Measurements from ENCODE around the gene STK16.

The STK16 gene

GRCh38 chr2:219223831-219224610 lies 21.3 kb upstream of the STK16 start:
- Histone ChIP-seq H3K4me1 (ENCODE audit: control insufficient read depth in 1 of 2, insufficient read depth in 2 of 2, low read length in 2 of 2) (peaks cover 24 to 26% of the 10 kb centered on the region in 2 donors), H3K4me3 (ENCODE audit: low read depth in 1 of 2, low read length in 2 of 2) (no peak overlapping the region), H3K27ac (ENCODE audit: low read depth, low read length) (no peak overlapping the region), H3K9ac (ENCODE audit: low read depth in 1 of 2, low read length in 2 of 2) (no peak overlapping the region), H3K9me3 (ENCODE audit: control insufficient read depth in 1 of 2, low read length in 2 of 2) (no peaks in the 10 kb centered on the region), H3K36me3 (ENCODE audit: control insufficient read depth in 1 of 2, insufficient read depth in 2 of 2, low read length in 2 of 2) (peaks cover 57 to 71% of the 10 kb centered on the region in 2 donors), H3K27me3 (ENCODE audit: control insufficient read depth in 1 of 2, insufficient read depth in 2 of 2, low read length in 2 of 2) (no peaks in the 10 kb centered on the region)

DNA sequence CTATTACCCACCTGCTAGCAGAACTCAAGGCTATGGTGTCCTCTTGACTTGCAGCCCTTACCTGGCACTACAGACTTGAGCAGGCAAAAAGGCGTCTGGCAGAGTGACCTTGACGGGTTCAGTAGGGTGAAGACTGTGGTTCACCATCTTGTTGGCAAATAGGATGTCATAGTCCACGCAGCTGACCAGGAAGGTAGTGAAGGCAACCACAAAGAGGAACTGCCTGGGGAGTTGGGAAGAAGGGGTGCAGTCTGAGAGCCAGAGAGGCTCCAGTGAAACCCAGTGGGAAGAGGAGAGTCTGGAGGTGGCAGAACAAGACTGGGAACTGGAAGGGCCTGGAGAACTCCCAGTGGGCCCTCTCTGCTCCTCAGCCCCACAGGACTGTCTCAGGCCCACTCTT lies 19.9 kb upstream of the STK16 start:
- Histone ChIP-seq H3K9ac (ENCODE audit: low read depth in 1 of 2, low read length in 2 of 2) (no peak overlapping the region), H3K27me3 (ENCODE audit: control insufficient read depth in 1 of 2, insufficient read depth in 2 of 2, low read length in 2 of 2) (no peaks in the 10 kb centered on the region), H3K4me3 (ENCODE audit: low read depth in 1 of 2, low read length in 2 of 2) (no peak overlapping the region), H3K9me3 (ENCODE audit: control insufficient read depth in 1 of 2, low read length in 2 of 2) (no peaks in the 10 kb centered on the region), H3K36me3 (ENCODE audit: control insufficient read depth in 1 of 2, insufficient read depth in 2 of 2, low read length in 2 of 2) (peaks cover 52 to 61% of the 10 kb centered on the region in 2 donors), H3K4me1 (ENCODE audit: control insufficient read depth in 1 of 2, insufficient read depth in 2 of 2, low read length in 2 of 2) (peaks cover 17 to 18% of the 10 kb centered on the region in 2 donors), H3K27ac (ENCODE audit: low read depth, low read length) (no peak overlapping the region)

DNA sequence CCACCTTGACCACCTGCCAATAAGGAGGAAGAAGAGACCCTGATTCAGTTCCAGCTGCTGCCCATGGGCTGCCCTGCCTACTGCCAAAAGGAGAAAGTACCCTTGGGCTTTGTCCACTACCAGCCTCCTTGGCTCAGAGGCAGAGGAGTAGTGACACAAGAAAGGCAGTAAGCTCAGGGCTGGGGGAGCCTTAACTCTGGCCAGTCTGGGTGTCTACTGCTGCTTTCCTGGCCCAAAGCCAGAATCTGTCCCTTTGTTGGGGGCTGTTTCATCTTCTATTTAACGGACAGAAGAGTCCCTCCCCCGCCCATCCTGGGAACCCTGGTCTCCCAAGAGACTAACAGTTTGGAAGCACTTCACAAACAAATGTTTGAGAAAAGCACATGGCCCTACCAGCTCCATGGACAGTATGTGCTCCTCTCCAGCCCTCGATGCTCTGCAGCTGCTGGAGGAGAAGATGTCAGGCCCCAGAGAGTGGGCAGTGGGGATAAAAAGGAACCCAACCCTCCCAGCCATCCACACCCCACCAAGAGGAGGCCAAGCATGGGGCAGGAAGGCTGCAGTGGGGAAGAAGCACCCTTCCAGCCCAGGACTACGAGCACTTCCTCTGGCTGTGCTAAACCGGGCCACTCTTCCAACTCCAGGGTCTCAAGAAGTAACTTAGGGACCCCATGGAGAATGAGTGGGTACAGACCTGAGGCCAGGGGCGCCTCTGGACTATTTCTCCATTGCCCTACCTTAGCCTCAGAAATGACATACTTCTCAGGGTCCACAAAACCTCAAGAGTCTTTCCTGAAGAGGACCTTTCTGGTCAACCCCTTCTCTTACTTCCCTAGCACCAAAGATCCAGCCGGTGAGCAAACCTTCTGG lies 17.0 kb upstream of the STK16 start:
- Histone ChIP-seq H3K4me3 (ENCODE audit: low read depth in 1 of 2, low read length in 2 of 2) (peak overlapping the region; percentile 89 to 93), H3K27ac (ENCODE audit: low read depth, low read length) (no peak overlapping the region), H3K27me3 (ENCODE audit: control insufficient read depth in 1 of 2, insufficient read depth in 2 of 2, low read length in 2 of 2) (no peaks in the 10 kb centered on the region), H3K9me3 (ENCODE audit: control insufficient read depth in 1 of 2, low read length in 2 of 2) (no peaks in the 10 kb centered on the region), H3K36me3 (ENCODE audit: control insufficient read depth in 1 of 2, insufficient read depth in 2 of 2, low read length in 2 of 2) (peaks cover 46 to 50% of the 10 kb centered on the region in 2 donors), H3K4me1 (ENCODE audit: control insufficient read depth in 1 of 2, insufficient read depth in 2 of 2, low read length in 2 of 2) (peaks cover 24 to 26% of the 10 kb centered on the region in 2 donors), H3K9ac (ENCODE audit: low read depth in 1 of 2, low read length in 2 of 2) (peak overlapping the region; percentile 92)

DNA sequence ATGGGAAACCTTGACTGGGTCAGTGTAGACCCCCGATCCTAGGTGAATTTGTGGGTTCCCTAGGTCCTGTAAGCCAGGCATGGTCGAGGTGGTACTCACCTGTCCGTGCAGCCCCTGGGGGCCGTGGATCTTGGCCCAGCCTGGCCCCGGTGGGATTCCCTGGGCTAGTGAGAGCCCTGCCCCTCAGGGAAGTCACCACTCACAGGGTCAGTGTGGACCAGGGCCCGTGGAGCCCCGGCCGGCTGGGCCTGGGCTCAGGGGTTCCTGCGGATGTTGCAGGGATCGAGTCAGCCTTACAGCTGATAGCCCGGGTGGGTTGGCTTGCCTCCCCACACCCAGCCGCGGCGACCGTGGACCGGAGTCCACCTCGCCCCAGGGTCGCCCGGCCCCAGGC lies 16.4 kb upstream of the STK16 start:
- Histone ChIP-seq H3K27me3 (ENCODE audit: control insufficient read depth in 1 of 2, insufficient read depth in 2 of 2, low read length in 2 of 2) (no peaks in the 10 kb centered on the region), H3K4me3 (ENCODE audit: low read depth in 1 of 2, low read length in 2 of 2) (peak overlapping the region; percentile 89 to 93), H3K27ac (ENCODE audit: low read depth, low read length) (peak overlapping the region; percentile 94), H3K9ac (ENCODE audit: low read depth in 1 of 2, low read length in 2 of 2) (peak overlapping the region; percentile 92), H3K4me1 (ENCODE audit: control insufficient read depth in 1 of 2, insufficient read depth in 2 of 2, low read length in 2 of 2) (peaks cover 24 to 26% of the 10 kb centered on the region in 2 donors), H3K36me3 (ENCODE audit: control insufficient read depth in 1 of 2, insufficient read depth in 2 of 2, low read length in 2 of 2) (peaks cover 46 to 50% of the 10 kb centered on the region in 2 donors), H3K9me3 (ENCODE audit: control insufficient read depth in 1 of 2, low read length in 2 of 2) (no peaks in the 10 kb centered on the region)

- peaks cover 46 to 50% of the 10 kb centered on the region in 2 donors for H3K36me3 ChIP-seq (ENCODE audit: control insufficient read depth in 1 of 2, insufficient read depth in 2 of 2, low read length in 2 of 2)
- no peaks in the 10 kb centered on the region for H3K9me3 ChIP-seq (ENCODE audit: control insufficient read depth in 1 of 2, low read length in 2 of 2)
- H3K27me3 ChIP-seq (ENCODE audit: control insufficient read depth in 1 of 2, insufficient read depth in 2 of 2, low read length in 2 of 2): no peaks in the 10 kb centered on the region
- peak within 1 kb of the TSS; percentile 94 for H3K27ac ChIP-seq (ENCODE audit: low read depth, low read length)
- peaks cover 24 to 26% of the 10 kb centered on the region in 2 donors for H3K4me1 ChIP-seq (ENCODE audit: control insufficient read depth in 1 of 2, insufficient read depth in 2 of 2, low read length in 2 of 2)
- H3K9ac ChIP-seq (ENCODE audit: low read depth in 1 of 2, low read length in 2 of 2): peak within 1 kb of the TSS; percentile 92
- peak within 1 kb of the TSS; percentile 93 to 98 for H3K4me3 ChIP-seq (ENCODE audit: low read depth in 1 of 2, low read length in 2 of 2)
These were observed 15.8 kb upstream of the STK16 start, which contains the start of the genes ANKZF1 and ATG9A for GRCh38 chr2:219229305-219230058. TSS of gene ANKZF1 (plus strand) at chr2:219229806. CDS start at chr2:219230258, 452 bp downstream. TSS of gene ATG9A (minus strand) at chr2:219229636. CDS start at chr2:219228024, 1,612 bp downstream.

GRCh38 chr2:219230059-219230540 lies 15.2 kb upstream of the STK16 start:
- no peaks in the 10 kb centered on the region for H3K9me3 ChIP-seq (ENCODE audit: control insufficient read depth in 1 of 2, low read length in 2 of 2)
- peak overlapping the region; percentile 93 to 98 for H3K4me3 ChIP-seq (ENCODE audit: low read depth in 1 of 2, low read length in 2 of 2)
- H3K9ac ChIP-seq (ENCODE audit: low read depth in 1 of 2, low read length in 2 of 2): peak overlapping the region; percentile 86 to 88
- peaks cover 40 to 50% of the 10 kb centered on the region in 2 donors for H3K36me3 ChIP-seq (ENCODE audit: control insufficient read depth in 1 of 2, insufficient read depth in 2 of 2, low read length in 2 of 2)
- peak overlapping the region; percentile 86 for H3K27ac ChIP-seq (ENCODE audit: low read depth, low read length)
- H3K4me1 ChIP-seq (ENCODE audit: control insufficient read depth in 1 of 2, insufficient read depth in 2 of 2, low read length in 2 of 2): peaks cover 24 to 26% of the 10 kb centered on the region in 2 donors
- H3K27me3 ChIP-seq (ENCODE audit: control insufficient read depth in 1 of 2, insufficient read depth in 2 of 2, low read length in 2 of 2): no peaks in the 10 kb centered on the region

- Histone ChIP-seq H3K36me3 (ENCODE audit: control insufficient read depth in 1 of 2, insufficient read depth in 2 of 2, low read length in 2 of 2) (peaks cover 42 to 65% of the 10 kb centered on the region in 2 donors), H3K4me1 (ENCODE audit: control insufficient read depth in 1 of 2, insufficient read depth in 2 of 2, low read length in 2 of 2) (peaks cover 10 to 12% of the 10 kb centered on the region in 2 donors), H3K9me3 (ENCODE audit: control insufficient read depth in 1 of 2, low read length in 2 of 2) (no peaks in the 10 kb centered on the region), H3K9ac (ENCODE audit: low read depth in 1 of 2, low read length in 2 of 2) (no peak overlapping the region), H3K4me3 (ENCODE audit: low read depth in 1 of 2, low read length in 2 of 2) (no peak overlapping the region), H3K27me3 (ENCODE audit: control insufficient read depth in 1 of 2, insufficient read depth in 2 of 2, low read length in 2 of 2) (no peaks in the 10 kb centered on the region), H3K27ac (ENCODE audit: low read depth, low read length) (no peak overlapping the region)
These were observed 10.9 kb upstream of the STK16 start for GRCh38 chr2:219234331-219234730.

DNA sequence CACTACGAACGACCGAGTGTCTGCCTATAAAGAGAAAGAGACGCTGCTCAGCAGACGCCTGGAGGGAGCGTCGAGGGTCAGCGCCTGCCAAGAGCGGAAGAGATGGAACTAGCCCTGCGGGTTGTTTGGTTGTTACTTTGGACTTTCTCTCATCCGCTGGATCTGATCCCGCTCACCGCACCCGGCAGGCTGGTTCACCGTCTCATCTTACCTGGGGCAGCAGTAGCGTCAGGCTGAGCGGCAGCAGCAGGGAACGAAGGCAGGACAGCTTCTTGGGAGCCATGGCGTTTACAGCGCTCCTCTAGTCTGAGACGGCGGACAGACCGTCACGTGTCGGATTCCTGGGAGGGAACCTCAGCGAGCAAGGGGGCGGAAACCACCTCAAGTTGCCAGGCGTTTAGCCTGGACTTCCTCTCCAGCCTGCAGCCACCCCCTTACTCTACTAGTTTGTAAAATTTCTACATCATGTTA lies 2.0 kb upstream of the STK16 start:
- Histone ChIP-seq H3K27me3 (ENCODE audit: control insufficient read depth in 1 of 2, insufficient read depth in 2 of 2, low read length in 2 of 2) (no peaks in the 10 kb centered on the region), H3K36me3 (ENCODE audit: control insufficient read depth in 1 of 2, insufficient read depth in 2 of 2, low read length in 2 of 2) (peaks cover 7 to 15% of the 10 kb centered on the region in 2 donors), H3K9me3 (ENCODE audit: control insufficient read depth in 1 of 2, low read length in 2 of 2) (no peaks in the 10 kb centered on the region), H3K27ac (ENCODE audit: low read depth, low read length) (no peak overlapping the region), H3K4me3 (ENCODE audit: low read depth in 1 of 2, low read length in 2 of 2) (peak overlapping the region; percentile 50 to 59), H3K4me1 (ENCODE audit: control insufficient read depth in 1 of 2, insufficient read depth in 2 of 2, low read length in 2 of 2) (peaks cover 40% of the 10 kb centered on the region in 2 donors), H3K9ac (ENCODE audit: low read depth in 1 of 2, low read length in 2 of 2) (peak overlapping the region in 1 of 2 donors; percentile 33)

DNA sequence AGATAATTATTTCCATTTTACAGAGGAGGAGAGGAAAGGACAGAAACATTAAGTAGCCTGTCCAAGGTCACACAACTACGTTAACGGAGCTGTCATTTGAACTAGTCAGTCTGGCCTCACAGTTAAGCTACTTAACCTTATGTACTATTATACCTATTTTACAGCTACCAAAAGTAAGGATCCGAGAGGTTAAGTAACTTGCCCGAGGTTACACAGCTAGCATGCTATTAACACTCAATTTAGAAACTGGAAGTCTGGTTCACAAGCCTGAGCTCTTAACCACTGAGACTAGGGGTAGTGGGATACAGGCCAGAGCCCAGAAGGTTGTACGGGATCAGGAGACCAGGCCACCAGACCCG lies 511 bp upstream of the STK16 start:
- peaks cover 7 to 15% of the 10 kb centered on the region in 2 donors for H3K36me3 ChIP-seq (ENCODE audit: control insufficient read depth in 1 of 2, insufficient read depth in 2 of 2, low read length in 2 of 2)
- H3K9ac ChIP-seq (ENCODE audit: low read depth in 1 of 2, low read length in 2 of 2): peak overlapping the region; percentile 68 to 95
- H3K27me3 ChIP-seq (ENCODE audit: control insufficient read depth in 1 of 2, insufficient read depth in 2 of 2, low read length in 2 of 2): no peaks in the 10 kb centered on the region
- H3K4me3 ChIP-seq (ENCODE audit: low read depth in 1 of 2, low read length in 2 of 2): peak overlapping the region; percentile 71 to 87
- H3K9me3 ChIP-seq (ENCODE audit: control insufficient read depth in 1 of 2, low read length in 2 of 2): no peaks in the 10 kb centered on the region
- peaks cover 54 to 55% of the 10 kb centered on the region in 2 donors for H3K4me1 ChIP-seq (ENCODE audit: control insufficient read depth in 1 of 2, insufficient read depth in 2 of 2, low read length in 2 of 2)
- H3K27ac ChIP-seq (ENCODE audit: low read depth, low read length): peak overlapping the region; percentile 90

Measured in duodenal mucosa (tissue), 2 donors.